OCI-LY7 (cell line): ENCODE measurements around the gene C1orf56.

ENCODE experiments used
- EZH2phosphoT487 ChIP-seq: fragments of 200-600 bp; sonication (generic); IDR thresholded peaks from 2 replicates; pipeline ENCODE4 v1.6.1; 2018; ENCODE audit warnings: low read depth, borderline replicate concordance, mild to moderate bottlenecking, mixed run types, antibody characterized with exemption, low read length, moderate library complexity, mixed read lengths
- TF ChIP-seq, protein P1 (sequence below): fragments of 200-600 bp; sonication (generic); conservative IDR thresholded peaks from 2 replicates; pipeline ENCODE4 v1.5.1; 2014; ENCODE audit warnings: mild to moderate bottlenecking, antibody characterized with exemption, low read length, moderate library complexity, mixed read lengths

DNA sequence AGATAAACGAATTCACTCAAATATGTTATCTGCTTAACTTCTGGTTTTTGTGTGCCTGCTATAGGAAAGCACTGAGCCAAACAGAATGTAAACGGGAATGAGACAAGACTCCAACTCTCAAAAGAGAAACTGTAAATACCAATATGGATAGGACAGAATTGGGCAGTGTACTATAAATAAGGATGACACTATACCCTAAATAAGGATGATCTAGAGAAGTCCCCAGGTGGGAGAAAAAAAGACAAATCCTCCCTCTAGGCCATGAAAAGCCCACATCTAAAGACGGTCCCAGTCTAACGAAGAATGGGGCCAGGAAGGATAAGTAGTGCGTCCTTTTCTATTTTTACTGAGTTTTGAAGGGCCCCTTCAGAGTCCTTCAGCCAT, 21.5 kb downstream of the C1orf56 start:
- TF ChIP-seq, protein P1, sequence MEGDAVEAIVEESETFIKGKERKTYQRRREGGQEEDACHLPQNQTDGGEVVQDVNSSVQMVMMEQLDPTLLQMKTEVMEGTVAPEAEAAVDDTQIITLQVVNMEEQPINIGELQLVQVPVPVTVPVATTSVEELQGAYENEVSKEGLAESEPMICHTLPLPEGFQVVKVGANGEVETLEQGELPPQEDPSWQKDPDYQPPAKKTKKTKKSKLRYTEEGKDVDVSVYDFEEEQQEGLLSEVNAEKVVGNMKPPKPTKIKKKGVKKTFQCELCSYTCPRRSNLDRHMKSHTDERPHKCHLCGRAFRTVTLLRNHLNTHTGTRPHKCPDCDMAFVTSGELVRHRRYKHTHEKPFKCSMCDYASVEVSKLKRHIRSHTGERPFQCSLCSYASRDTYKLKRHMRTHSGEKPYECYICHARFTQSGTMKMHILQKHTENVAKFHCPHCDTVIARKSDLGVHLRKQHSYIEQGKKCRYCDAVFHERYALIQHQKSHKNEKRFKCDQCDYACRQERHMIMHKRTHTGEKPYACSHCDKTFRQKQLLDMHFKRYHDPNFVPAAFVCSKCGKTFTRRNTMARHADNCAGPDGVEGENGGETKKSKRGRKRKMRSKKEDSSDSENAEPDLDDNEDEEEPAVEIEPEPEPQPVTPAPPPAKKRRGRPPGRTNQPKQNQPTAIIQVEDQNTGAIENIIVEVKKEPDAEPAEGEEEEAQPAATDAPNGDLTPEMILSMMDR = no peak
- no peak for TF ChIP-seq EZH2phosphoT487
